Stimulated activated CD8-positive, alpha-beta memory T cell treated with anti-CD3 and anti-CD28 coated beads, Interleukin-4, amount 100 ng/mL, for 1 hour (primary cell): ENCODE results near the gene SLC9C1.
"Not testable (repeated sequence)": the region's sequence is repeated elsewhere in the genome, so short reads cannot be mapped to it uniquely, and the experiment has no call there.

Experiments
- DNase-seq, 2 donors: peaks; one replicate each; pipeline ENCODE4 v3.0.0-alpha.2; 2020; ENCODE audit warnings: low read depth in 2 of 2, low spot score in 1 of 2

Gene SLC9C1

DNA sequence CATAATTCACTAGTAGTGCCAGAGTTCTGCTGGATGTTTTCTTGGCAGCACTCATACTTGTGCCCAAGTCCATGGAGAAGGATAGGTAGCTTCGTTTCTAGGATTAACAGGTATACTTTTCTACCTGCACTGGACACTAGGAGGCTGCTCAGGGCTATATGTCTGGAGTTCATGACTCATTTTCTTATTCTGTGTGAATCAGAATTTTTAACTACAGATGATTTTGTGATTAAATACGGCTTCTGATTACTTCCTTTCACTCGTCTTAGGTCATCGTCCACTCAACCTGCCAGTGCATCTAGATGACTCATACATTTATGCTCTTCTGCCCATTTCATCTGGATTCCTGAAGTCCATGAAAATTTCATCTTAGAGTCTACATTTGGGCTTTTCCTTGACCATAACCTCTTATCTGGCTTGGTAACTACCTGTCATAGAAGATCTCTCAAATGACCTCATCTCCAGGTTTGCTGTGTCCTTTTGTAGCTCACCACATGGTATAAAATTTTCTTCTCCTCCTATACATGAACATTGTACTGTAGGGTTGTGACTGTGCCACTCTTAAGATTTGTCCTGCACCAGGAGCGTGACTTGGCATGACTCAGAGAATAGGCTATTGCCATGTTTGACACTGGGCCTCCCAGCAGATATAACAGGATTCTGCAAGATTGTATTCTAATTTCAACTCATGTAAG lies 94.2 kb downstream of the SLC9C1 start:
- no peak for DNase-seq

DNA sequence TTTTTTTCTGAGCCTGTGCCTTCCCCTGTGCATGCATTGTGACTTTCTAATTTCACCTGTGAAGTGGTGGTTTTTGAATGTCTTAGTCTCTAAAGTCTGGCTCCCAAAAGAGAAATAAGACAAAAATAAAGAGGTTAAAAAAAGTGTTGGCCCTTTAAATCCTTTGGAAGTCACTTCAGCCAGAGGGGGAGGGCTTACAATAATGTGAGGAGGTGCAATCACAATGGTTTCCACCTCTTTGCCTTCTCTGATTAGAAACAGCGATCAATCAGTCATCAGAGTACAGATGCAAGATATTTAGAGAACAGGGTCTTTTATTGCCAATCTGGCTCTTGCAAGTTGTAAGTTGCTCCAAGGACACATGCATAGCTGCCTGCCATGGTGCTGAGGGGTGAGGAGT lies 96.9 kb downstream of the SLC9C1 start:
- DNase-seq: no peak

DNA sequence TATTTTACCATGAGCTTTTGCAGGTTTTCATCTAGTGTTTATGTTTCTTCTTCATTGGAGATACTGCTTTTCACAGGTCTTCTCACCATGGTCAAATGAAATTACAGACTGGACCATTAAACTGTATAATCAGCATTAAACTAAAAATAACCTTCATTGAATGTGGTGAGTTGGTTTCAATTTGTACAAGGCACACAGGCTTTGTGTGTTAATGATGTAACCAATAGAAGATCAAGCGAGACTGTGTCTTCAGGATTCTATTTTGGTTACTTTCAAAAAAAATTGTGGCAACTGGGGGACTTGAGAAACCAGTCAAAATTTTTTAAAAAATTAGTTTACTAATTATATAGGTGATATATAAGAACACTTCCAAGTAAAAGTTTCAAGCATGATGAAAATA lies 106.7 kb downstream of the SLC9C1 start:
- no peak for DNase-seq

DNA sequence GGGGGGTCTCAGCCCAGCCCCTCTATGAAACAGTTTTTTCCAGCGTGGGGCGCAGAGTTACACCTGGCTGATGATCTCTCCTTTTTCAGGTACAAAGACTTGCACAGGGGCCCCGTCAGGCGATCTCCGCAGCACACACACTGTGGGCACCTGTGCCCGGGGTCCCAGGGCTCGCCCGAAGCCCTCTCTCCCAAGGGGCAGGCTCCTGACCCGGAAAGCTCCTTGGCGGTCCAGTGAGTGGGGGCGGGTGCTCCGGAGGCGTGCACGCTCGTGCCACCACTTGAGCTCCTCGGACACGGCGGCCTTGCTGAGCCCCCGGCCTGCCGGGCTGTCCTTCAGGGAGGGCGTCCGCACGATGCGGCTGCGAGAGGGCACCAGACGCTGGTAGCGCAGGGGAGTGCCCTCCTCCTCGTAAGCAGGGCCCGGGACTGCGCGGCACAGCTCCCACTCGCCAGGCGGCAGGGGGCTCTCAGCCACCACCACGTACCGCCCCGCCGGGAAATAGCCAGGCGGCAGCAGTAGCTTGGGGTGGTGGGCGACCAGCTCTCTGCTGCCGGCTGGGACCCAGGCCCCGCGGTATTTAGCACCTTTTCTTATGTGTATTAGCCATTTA lies 108.5 kb downstream of the SLC9C1 start:
- DNase-seq: not testable (repeated sequence)

DNA sequence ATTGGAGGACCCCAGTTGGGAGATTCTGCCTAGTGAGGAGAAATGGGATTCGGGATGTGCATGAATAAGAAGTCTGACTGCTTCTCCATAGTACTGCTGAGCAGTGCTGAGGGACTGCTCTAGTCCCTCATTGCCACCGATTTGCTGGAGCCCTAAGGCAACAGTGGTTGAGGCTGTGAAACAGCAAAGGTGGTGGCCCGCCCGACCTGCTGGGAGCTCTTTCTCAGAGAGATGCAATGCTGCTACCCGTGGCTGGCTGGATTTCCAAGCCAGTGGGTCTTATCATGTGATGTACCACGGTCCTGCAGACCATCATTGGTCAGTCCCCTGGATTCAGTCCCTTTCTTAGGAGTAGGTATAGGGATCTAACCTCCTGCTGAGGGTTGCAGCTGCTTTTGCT lies 118.4 kb downstream of the SLC9C1 start:
- DNase-seq: no peak

DNA sequence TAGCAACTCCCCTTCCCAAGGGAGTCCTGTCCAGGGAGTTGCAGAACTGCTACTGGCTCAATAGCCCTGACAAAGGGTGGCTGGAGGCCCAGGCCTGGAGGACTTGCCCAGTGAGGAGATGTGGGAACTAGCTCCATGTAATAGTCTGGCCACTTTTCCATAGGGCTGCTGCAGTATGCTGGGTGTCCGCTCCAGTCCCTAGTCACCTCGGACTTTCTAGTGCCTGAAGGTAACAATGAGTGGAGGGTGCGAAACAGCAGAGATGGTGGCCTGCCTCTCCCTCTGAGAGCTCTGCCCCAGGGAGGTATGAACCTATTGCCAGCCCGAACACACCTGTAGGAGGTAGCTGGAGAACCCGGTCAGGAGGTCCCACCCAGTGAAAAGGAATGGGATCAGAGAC lies 119.0 kb downstream of the SLC9C1 start:
- no peak for DNase-seq

DNA sequence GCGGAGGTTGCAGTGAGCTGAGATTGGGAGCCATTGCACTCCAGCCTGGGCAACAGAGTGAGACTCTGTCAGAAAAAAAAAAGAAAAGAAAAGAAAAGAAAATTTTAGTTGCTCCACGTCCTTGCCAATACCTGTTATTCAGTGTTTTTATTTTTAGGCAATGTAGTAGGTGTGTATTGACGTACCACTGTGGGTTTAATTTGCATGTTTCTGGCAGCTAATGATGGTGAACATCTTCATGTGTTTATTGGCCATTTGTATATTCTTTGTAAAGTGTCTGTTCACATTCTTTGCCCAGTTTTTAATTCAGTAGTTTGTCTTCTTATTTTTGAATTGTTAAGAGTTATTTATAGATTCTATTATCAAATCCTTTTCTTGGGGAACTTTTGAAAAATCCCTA lies 122.9 kb downstream of the SLC9C1 start:
- DNase-seq: no peak

DNA sequence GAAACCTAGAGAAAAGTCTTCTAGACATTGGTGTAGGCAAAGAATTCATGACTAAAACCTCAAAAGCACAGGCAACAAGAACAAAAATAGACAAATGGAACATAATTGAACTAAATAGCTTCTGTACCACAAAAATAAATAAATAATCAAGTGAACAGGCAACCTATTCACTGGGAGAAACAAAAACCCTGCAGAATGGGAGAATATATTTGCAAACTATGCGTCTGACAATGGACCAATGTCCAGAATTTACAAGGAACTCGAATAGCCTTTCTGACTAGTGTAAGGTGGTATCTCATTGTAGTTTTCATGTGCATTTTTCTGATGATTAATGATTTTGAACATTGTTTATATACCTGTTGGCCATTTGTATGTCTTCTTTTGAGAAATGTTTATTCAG lies 124.0 kb downstream of the SLC9C1 start:
- DNase-seq: no peak

DNA sequence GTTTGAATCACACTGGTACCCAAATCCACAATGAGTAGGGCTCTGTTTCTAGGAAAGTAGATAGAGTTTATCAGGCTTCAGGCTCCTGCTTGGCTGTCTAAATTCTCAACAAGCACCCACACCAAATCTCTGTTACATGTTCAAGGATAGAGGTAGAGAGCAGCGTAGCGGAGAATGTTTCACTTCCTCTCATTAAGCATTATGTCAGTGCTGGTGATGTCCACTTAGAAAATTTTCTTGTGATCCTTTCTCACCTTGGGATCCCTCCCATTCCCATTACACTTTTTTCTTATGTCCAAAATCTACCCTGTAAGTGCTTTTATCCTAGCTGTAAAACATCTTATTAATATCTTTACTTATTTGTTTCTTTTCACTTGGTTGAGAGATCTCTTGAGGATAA lies 126.3 kb downstream of the SLC9C1 start:
- no peak for DNase-seq

DNA sequence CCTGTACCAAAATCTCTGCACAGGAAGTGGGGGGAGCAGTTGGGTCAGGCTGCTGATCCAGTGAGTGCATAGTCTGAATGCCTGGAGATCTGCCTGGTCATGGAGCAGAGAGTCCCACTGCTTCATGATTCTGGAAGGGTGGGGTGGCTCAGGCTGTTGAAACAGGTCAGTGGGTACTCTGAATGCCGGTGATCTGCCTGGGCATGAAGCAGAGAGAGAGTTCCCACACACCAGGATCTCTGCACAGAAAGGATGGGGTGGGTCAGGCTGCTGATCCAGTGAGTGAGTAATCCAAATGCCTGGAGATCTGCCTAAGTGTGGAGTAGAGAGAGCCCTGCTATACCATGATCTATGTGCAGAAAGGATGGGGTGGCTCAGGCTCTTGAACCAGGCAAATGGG lies 144.9 kb downstream of the SLC9C1 start:
- DNase-seq: no peak

DNA sequence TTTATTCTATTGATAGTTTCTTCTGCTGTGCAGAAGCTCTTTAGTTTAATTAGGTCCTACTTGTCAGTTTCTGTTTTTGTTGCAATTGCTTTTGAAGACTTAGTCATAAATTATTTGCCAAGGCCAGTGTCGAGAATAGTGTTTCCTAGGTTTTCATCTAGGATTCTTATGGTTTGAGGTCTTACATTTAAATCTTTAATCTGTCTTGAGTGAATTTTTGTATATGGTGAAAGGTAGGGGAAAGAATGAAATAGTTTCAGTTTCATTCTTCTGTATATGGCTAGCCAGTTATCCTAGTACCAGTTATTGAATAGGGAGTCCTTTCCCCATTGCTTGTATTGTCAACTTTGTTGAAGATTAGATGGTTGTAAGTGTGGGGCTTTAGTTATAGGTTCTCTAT lies 150.3 kb downstream of the SLC9C1 start:
- no peak for DNase-seq

DNA sequence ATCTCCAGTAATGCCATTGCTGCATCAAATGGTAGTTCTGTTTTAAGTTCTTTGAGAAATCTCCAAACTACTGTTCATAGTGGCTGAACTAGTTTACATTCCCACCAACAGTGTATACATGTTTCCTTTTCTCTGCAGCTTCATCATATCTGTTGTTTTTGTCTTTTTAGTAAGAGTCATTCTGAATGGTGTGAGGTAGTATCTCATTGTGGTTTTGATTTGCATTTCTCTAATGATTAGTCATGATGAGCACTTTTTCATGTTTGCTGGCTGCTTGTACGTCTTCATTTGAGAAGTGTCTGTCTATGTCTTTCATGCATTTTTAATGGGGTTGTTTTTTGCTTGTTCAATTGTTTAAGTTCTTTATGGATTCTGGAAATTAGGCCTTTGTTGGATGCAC lies 150.8 kb downstream of the SLC9C1 start:
- DNase-seq: no peak

DNA sequence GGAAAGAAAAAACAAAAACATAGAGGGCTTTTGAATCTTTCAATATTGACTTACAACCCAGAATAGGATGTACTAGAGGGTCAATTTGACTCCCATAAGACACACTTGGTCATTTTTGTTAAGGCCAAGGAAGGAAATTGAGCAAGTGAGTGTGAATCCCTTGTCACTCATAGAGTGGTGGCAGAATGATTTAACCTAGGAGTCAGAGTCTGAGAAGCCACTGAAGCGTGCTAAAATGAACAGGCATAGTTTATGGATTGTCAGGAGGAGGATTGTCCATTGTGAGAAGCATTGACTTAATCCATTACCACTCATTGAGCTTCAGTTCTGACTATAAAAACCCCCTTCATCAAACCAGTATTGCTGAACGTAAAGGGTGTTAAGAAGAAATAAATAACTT lies 152.7 kb downstream of the SLC9C1 start:
- no peak for DNase-seq

DNA sequence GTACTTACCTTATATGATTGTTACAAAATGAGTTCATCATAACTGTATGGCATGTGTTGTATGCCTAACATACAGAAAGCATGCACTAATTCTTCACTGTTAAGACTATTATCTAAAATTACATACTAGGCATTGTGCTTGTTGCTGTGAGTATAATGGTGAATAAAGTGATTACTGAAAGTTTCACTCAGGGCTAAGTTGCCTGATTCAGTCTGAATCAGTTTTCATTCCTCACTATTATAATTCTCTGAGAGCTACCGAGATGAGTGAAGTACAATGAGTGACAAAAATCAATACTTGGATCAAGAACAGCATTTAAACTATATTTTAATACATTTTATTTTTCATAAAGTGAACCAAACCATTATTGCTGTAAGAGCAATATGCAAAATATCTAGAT lies 153.4 kb downstream of the SLC9C1 start:
- no peak for DNase-seq

DNA sequence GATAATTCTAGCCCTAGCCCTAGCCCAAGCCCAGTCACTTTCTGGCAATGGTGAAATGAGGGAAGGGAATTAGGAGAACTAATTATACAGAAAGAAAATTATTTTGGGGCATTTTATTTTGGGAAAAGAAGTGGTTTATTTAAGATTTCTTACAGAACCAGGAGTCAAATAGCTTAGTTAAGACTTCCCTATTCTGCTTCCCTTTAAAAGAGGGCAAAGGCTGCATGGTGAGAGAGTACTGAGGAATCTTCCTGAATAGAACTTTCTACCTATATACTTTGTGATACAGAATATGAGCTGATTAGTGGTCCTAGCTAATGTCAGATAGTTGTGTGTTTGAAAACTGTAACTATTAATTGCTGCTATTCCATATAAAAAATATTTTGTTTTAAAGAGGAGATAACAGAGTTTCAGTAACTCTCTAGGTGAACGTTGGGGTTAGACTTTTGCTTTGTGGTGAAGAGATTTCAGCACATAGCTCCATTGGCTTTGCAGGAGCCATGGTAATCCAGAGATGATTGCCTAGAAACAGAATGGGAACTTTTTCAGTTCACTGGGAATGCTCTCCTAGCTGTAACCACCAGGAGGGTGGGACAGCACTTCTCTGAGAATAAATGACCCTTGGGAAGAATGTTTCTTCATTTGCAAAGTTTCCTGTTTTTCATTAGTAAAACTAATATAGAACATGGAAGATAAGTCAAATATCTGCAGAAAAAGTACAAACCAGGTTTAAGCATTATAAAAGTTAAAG lies 155.6 kb downstream of the SLC9C1 start:
- DNase-seq: no peak

DNA sequence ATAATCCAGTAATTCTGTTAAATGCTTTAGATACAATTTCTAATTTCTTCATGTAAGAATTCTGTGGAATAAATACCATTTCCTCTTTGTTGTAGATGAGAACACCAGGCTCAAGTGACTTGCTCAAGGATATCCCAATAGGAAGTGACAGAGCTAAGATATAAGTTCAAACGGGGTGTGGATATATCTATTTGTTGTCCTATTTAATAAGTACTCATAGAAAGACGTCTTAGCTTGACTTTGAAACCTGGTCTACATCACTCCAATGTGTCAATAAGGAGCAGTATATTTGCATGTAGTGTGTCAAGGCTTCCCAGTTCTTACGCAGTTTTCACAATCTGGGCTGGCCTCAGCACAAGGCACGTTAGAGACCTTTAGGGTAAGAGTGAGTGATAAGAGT lies 156.2 kb downstream of the SLC9C1 start:
- no peak for DNase-seq

DNA sequence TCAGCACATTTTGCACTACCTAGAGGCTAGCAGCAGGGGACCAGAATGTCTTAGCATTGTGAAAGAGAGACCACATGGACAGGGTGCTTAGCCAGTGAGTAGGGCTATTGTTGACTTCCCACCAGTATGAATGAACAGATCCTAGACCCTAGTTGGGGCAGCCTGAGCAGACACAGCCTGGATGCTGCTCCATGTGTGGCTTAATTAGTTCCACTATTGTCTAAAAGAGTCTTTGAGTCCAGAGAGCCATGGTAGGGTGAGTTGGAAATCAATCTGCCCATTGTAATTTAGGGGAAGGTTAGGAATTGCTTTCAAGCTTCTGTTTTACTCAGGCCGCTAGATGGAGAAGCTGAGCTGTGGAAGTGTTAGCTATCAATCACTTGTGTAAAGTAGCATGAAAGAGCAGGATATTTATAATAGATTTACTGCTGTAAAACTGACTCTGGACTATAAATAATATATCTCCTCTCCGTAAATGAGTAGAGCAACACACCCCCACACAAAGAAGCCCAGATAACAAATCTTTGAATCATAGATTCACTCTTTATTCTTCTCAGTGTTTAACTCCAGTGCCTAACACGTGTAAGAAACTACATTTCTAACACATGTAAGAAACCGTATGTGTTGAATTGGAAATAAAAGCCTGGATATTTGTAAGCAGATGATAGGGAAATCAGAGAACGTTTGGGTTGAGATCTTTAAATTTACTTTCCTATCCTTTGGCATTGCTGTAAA lies 156.9 kb downstream of the SLC9C1 start:
- DNase-seq: no peak

DNA sequence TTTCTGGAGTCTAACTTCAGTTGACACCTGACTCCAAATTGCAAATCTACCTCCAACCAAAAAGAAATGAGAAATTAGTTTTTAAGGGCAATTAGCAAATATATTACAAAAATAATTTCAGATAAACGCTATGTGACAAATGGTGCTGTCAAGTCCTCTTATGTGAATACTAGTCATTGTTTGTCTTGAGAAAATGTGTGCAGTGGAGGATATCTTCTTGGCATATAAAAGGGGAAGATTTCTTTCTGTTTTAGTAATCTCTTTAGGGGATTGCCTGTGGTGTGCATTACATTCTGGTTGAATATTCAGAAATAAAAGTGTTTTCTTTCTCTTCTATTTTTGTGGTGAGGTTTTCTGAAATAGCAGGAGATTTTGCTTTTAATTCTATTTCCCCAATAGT lies 158.0 kb downstream of the SLC9C1 start:
- DNase-seq: no peak

DNA sequence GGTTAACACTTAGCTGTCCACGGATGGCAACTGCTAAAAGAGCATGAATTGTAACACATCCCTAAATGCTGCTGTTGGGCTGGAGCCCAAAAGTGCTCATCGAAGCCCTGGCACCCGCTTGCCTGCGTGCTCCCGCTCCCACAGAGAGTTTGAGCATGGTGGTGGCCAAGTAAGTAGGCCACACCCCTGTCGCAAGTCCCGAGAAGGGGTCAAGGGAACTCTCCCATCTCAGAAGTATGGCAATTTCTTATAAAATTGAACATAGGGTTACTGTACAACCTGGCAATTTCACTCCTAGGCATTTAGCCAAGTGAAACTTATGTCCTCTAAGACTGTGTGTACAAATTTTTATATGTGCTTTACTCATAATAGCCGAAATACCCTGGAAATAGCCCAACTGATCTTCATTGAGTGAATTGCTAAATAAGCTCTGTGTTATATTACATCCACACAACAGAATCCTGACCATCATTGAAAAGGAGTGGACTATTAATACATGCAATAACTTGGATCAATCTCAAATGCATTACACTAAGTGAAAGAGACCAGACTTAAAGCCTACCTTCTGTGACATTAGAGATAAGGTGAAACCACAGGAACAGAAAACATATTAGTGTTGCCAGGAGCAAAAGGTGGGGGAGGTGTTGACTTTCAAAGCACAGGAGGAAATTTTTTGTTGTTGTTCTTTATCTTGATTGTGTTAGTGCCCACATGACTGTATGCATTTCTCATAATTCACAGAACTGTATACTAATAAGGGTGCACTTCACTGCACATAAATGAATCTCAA lies 159.5 kb downstream of the SLC9C1 start:
- no peak for DNase-seq

DNA sequence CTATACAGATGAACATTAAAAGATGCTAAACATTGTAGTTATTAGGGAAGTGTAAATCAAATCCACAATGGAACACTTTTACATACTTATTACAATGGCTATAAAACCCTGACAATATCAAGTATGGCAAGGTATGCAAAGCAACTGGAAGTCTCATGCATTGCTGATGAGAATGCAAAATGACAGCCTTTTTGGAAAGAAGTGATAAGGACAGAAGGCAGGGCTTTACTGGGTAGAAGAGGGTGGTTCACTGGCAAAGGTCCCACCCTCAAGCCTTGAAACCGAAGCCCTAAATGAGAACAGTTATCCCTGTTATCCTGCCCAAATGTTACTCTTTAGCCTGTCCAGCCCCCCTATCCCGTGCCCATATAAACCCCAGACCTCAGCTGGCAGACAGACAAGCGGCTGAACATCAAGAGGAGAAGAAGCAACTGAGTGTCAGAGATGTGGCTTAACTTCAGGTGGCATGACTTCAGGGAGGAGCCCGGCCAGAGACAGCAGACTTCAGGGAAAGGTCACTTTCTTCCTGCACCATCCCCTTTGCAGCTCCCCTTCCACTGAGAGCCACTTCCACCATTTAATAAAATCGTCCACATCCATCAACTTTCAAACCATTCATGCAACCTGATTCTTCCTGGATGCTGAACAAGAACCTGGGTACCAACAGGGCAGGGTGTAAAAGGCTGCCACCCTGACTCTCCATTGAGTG lies 160.2 kb downstream of the SLC9C1 start:
- DNase-seq: no peak
